H1 (cell line): ENCODE data around the gene GSK3B. TPM values are rescaled to one million over a fixed set of nuclear protein-coding genes. Genes with fewer than 3 reads are reported as not detected.

Experiments used
- ATF2 ChIP-seq: IDR thresholded peaks from 2 replicates; pipeline ENCODE4 v1.6.1; 2012; ENCODE audit warnings: low read length, inconsistent platforms
- CTBP2 ChIP-seq: IDR thresholded peaks from 2 replicates; pipeline ENCODE4 v1.7.0; 2011; ENCODE audit warnings: borderline replicate concordance, mild to moderate bottlenecking, moderate library complexity, mixed read lengths, low read length; ENCODE audit not compliant: insufficient read depth, insufficient read length
- polyA plus RNA-seq, 7 experiments: library from polyadenylated mRNA; depleted of rRNA in 3 of 7; stranded (reverse) in 5 of 7; unstranded in 2 of 7; fragments of >200 nt in 5 of 7; fragments of 200-250 nt in 2 of 7; gene quantifications; 1 replicate in 5 of 7; 2 replicates in 1 of 7; 4 replicates in 1 of 7; pipeline versions ENCODE4 v1.2.1 to v1.2.3, GENCODE V29; 2011 to 2013; ENCODE audit warnings: missing spikeins in 2 of 7, mixed read lengths in 2 of 7
- total RNA-seq: library from RNA; stranded (reverse); fragmentation: NEBNext Ultra II Directional; extraction: Animal tissue kit (Norgen Biotek cat#: 25700); gene quantifications from 2 replicates; pipeline ENCODE4 v1.2.1, GENCODE V29; 2021

Gene GSK3B
- total and polyA plus RNA-seq, 2 of the 8 experiments (the other 6 are each of a cell fraction or from before 2014, with no cell fraction given) = 24.2 to 50.7 TPM

- TF ChIP-seq CTBP2 (no peak), ATF2 (no peak)
These were observed 67.0 kb downstream of the GSK3B start (continued) for GRCh38 chr3:120027226-120027625.
